GM19099 (cell line): ENCODE measurements around the gene TASP1.

ENCODE experiments used
- POLR2A ChIP-seq: IDR thresholded peaks from 3 replicates; pipeline ENCODE4 v1.6.1; 2011; ENCODE audit warnings: low read depth; ENCODE audit not compliant: insufficient read length; ENCODE audit errors: extremely low read depth

The TASP1 gene

DNA sequence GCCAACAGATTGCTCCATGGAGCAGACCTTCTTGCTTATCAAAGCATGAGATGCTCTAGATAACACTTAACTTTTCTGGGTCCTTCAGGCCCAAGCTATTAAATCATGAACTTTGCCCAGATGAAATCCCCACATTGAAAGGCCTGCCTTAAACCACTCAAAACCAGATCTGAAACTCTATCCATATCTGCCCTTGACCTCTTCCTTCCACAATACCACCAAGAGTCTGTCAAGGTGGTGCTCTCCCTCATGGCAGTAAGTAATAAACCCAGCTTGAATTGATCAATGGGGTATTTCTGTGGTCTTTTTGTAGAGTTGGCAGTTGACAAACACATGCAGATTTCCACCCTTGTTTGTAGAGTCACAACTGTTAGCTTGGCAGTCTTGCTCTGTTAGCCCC is 282.1 kb downstream of the TASP1 start:
- no peak for TF ChIP-seq POLR2A

DNA sequence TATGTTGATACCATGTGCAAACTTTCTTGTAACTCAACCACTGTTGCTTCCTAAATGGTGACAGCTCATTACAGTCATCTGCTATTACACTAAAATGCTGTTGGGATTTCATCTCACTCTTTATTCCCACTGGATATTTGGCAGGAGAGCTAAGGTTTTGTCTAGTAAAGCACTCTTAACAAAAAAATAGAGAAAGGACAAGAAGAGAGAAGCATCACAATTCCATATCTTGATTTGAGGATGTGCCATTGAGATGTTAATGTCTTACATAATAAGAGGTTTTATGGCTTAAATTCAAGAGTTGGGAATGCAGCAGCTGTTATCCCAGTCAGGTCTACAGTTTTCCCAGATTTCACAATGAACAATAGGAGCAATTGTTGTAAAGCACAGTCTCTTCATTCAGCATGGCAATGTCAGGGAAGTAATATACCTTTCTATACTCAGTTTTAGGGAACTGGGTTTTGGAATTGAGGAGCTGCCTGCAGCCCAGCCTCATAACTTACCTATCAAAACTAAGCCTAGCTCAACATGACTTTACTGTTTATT is 282.7 kb downstream of the TASP1 start:
- TF ChIP-seq POLR2A = no peak

DNA sequence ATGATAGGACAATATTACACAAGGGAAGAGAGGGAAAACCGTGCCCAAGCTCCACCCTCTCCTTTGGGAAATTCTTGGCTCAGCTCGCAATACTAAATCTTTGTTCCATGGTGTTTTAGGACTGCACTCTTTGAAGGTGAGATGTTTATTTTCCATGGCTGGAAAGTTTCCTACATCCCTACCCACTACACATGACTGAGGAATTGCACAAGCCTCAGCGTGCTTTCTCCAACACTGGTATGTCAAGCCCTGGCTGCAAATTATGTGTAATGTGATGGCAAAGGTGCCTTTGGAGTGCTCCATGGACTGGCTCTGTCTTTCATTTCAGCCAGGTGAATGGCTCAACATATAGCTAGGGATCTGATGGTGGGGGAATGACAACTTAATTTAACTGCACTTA is 283.3 kb downstream of the TASP1 start:
- TF ChIP-seq POLR2A = no peak

- no peak for TF ChIP-seq POLR2A
Measured at GRCh38 chr20:13353261-13353945, 285.3 kb downstream of the TASP1 start.

GRCh38 chr20:13349235-13349604 is 289.5 kb downstream of the TASP1 start:
- TF ChIP-seq POLR2A = no peak

DNA sequence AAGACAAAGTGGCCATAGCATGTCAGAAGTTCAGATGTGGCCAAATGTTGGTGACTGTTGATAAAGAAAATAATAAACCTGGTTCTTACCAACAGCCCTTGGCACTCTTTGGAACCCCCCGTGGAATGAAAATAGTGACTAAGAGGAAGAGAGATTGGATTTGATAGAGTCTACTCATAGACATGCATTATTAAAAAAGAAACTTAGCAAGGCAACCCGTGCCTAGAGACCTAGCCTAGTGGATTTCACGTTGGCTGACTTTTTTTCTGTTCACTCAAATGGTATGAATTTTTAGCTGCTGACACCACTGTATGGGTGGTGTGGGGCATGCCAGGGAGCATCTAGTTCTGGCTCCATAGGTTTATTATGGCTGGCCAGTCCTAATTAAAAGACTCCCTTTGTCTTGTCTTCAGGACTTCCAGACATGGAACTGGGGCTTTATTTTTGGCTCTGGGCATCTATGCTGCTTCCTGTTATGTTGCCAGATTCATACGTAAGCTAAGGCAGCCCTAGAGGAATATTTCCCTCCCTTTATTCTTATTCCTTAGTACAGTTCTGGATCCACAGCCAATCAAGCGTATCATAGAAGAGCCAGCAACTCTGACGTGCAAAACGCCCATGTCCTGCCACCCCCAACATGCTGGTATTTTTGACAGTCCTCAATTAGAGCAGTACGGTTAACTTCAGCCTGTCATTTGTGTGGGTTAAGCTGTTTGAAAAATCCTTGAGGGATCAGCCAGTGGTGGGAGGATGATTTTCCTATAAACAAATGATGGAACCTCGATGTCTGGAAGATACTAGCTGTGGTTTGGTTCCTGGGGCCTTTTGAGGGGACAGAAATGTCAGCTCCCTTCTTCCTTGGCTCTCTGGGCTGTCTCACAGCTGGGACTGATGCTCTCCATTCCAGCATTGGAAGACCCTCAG is 290.2 kb downstream of the TASP1 start:
- no peak for TF ChIP-seq POLR2A

GRCh38 chr20:13344671-13345070 is 294.1 kb downstream of the TASP1 start:
- no peak for TF ChIP-seq POLR2A

DNA sequence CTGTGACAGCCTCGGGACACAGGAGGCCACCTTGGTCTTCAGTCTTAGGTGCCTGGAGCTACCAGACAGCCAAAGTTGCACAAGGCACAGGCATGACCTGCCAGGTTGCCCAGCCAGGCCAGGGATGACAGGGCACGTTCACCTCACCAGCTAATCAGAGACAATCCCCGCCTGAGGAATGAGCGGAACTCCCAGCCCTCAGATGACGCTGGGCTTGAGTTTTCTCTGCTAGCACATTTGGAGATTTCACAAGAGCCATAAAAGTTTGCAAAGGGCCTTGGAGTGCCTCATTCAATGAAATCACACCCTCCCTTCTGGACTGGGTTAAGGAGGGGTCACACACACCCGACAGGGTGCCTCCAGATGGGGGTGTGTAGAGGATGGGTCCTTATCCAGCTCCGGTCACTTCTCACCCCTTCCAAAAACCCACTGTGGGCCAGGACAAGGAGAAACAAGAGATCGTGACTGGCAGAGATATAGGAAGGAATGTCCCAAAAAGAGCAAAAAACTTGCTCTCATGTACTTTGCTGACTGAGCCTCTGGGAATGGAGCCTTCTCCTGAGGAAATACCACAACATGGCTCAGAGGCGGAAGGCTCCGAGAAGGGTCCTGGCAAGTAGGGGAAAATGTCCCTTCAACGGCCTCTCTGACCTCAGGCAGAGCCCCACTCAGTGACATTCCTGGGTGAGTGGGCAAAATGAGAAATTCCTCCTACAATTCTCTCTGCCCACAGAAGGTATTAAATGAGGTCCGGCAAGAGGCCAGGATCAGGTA is 296.1 kb downstream of the TASP1 start:
- TF ChIP-seq POLR2A = no peak

GRCh38 chr20:13341737-13342393 is 296.9 kb downstream of the TASP1 start:
- no peak for TF ChIP-seq POLR2A

GRCh38 chr20:13340088-13340487 is 298.6 kb downstream of the TASP1 start:
- no peak for TF ChIP-seq POLR2A
